Parathyroid adenoma (tissue), 2 donors: ENCODE measurements around the gene GATB.

Source experiments
- H2AFZ ChIP-seq: fragments of 300-600 bp; sonication (generic); one replicate; pipeline ENCODE4 v1.7.0; 2017; ENCODE audit warnings: antibody characterized with exemption, mild to moderate bottlenecking
- H3K27ac ChIP-seq: fragments of 300-600 bp; sonication (generic); one replicate; pipeline ENCODE4 v1.7.0; 2017
- H3K27me3 ChIP-seq: fragments of 300-600 bp; sonication (generic); one replicate; pipeline ENCODE4 v1.7.0; 2017; ENCODE audit warnings: low read length; ENCODE audit not compliant: control insufficient read depth, insufficient read depth
- H3K36me3 ChIP-seq: fragments of 300-600 bp; sonication (generic); one replicate; pipeline ENCODE4 v1.7.0; 2017; ENCODE audit warnings: low read length; ENCODE audit not compliant: control insufficient read depth, insufficient read depth
- H3K4me1 ChIP-seq: fragments of 300-600 bp; sonication (generic); one replicate; pipeline ENCODE4 v1.7.0; 2017; ENCODE audit warnings: control low read depth
- H3K4me2 ChIP-seq: fragments of 300-600 bp; sonication (generic); one replicate; pipeline ENCODE4 v1.7.0; 2017; ENCODE audit warnings: low read length
- H3K4me3 ChIP-seq: fragments of 300-600 bp; sonication (generic); one replicate; pipeline ENCODE4 v1.7.0; 2017; ENCODE audit warnings: low read depth, low read length
- H3K79me2 ChIP-seq: fragments of 300-600 bp; sonication (generic); one replicate; pipeline ENCODE4 v1.7.0; 2017; ENCODE audit warnings: control low read depth
- H3K9ac ChIP-seq: fragments of 300-600 bp; sonication (generic); one replicate; pipeline ENCODE4 v1.7.0; 2017; ENCODE audit warnings: mild to moderate bottlenecking
- H3K9me3 ChIP-seq: fragments of 300-600 bp; sonication (generic); one replicate; pipeline ENCODE4 v1.7.0; 2017; ENCODE audit warnings: low read length; ENCODE audit not compliant: control insufficient read depth
- TF ChIP-seq, protein P1 (sequence below): fragments of 300-600 bp; sonication (generic); IDR thresholded peaks from one replicate; pipeline ENCODE4 v1.7.0; 2017; ENCODE audit warnings: antibody characterized with exemption, mild to moderate bottlenecking
- donor health status: primary hyperparathyroidism.

GATB gene

DNA sequence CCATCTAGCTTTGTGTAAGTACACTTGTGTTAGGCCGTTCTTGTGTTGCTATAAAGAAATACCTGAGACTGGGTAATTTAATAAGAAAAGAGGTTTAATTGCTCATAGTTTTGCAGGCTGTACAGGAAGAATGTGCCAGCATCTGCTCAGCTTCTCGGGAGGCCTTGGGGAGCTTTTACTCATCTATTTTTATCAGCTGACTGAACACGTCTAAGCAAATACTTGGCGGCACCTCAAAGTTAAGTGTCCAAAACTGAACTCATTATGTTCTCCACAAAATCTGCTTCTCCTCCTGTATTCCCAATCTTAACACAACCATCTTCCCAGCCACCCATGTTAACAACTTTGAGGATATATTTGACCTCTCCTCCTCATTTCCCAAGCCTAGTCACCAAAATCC is 42.4 kb upstream of the GATB start:
- TF ChIP-seq, protein P1, sequence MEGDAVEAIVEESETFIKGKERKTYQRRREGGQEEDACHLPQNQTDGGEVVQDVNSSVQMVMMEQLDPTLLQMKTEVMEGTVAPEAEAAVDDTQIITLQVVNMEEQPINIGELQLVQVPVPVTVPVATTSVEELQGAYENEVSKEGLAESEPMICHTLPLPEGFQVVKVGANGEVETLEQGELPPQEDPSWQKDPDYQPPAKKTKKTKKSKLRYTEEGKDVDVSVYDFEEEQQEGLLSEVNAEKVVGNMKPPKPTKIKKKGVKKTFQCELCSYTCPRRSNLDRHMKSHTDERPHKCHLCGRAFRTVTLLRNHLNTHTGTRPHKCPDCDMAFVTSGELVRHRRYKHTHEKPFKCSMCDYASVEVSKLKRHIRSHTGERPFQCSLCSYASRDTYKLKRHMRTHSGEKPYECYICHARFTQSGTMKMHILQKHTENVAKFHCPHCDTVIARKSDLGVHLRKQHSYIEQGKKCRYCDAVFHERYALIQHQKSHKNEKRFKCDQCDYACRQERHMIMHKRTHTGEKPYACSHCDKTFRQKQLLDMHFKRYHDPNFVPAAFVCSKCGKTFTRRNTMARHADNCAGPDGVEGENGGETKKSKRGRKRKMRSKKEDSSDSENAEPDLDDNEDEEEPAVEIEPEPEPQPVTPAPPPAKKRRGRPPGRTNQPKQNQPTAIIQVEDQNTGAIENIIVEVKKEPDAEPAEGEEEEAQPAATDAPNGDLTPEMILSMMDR = no peak
- no peaks in the 10 kb centered on the region for H3K9me3 ChIP-seq
- no peak overlapping the region for H3K4me3 ChIP-seq
- no peak overlapping the region for H3K9ac ChIP-seq
- no peak overlapping the region for H2AFZ ChIP-seq
- H3K36me3 ChIP-seq = no peaks in the 10 kb centered on the region
- H3K27me3 ChIP-seq = no peaks in the 10 kb centered on the region
- H3K4me1 ChIP-seq = no peaks in the 10 kb centered on the region
- H3K4me2 ChIP-seq = no peak overlapping the region
- H3K79me2 ChIP-seq = no peaks in the 10 kb centered on the region
- H3K27ac ChIP-seq = no peak overlapping the region

DNA sequence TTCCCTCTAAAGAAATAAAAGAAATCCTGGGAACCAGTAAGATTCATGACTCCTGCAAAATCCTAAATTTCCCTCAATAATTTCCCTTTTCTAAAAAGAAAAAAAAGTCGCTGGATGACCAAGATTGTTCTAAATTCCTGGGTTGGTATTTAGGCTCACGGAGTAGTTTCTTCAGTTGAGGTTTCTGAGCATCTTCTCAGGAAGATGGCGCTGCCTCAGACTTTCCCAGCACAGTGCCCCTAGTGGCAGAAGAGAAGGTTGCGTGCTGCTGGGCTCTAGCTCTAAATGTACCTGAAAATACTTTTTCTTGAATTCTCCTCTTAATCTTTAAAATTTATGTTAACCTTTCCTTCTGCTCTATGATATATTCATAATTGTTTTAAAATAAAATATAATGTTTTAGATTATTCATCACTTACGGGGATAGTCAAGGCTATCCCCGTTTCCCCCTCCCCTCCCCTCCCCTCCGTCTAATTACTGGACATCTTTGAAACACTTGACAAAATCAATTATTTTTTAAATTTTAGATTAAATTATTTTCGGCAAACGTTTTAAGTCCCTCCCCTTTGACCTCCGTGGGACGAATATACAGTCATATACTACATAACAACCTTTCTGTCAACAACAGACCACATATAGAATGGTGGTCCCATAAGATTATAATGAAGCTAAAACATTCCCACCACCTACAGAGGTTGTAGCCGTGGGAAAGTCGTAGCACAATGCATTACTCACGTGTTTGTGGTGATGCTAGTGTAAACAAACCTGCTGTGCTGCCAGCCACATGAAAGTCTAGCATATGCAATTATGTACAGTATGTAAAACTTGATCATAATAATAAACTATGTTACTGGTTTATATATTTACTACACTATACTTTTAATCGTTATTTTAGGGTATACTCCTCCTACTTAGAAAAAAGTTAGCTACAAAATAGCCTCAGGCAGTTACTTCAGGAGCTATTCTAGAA is 41.0 kb upstream of the GATB start:
- Histone ChIP-seq H3K27ac (no peak overlapping the region), H3K4me1 (no peaks in the 10 kb centered on the region), H3K4me2 (no peak overlapping the region), H2AFZ (no peak overlapping the region), H3K4me3 (no peak overlapping the region), H3K27me3 (no peaks in the 10 kb centered on the region), H3K79me2 (no peaks in the 10 kb centered on the region), H3K9ac (no peak overlapping the region), H3K36me3 (no peaks in the 10 kb centered on the region), H3K9me3 (no peaks in the 10 kb centered on the region)
- TF ChIP-seq, protein P1 = peak; percentile 52

DNA sequence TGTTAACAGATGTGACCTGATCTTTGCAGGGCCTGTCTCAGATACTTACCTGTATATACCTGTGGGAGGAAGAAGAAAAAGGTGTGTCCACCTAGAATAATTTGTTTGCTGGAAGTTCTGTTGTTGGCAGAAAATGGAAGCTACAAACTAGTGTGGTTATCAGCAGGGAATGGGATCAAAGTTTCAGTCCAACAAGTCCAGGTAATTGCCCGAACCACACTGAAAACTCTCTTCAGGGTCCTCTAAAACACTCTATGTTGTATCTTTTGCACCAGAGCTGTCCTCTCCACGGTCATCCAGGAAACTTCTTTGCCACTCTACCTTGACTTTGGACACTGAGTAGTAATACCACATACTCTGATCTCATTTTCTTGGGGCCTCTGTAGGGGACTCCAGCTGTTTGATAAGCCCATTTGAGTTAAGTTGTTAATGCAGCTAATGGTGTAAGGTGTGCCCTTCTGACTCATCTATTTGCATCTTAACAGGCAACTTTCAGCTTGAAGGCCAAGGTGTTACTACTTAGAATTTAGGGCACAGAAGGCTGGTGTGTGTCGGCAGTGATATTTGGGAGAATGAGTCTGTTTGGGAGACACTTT is 38.7 kb upstream of the GATB start:
- no peak overlapping the region for H3K4me2 ChIP-seq
- no peak overlapping the region for H3K4me3 ChIP-seq
- no peaks in the 10 kb centered on the region for H3K4me1 ChIP-seq
- H3K27ac ChIP-seq = no peak overlapping the region
- H3K36me3 ChIP-seq = no peaks in the 10 kb centered on the region
- no peak overlapping the region for H3K9ac ChIP-seq
- no peaks in the 10 kb centered on the region for H3K9me3 ChIP-seq
- H2AFZ ChIP-seq = no peak overlapping the region
- no peaks in the 10 kb centered on the region for H3K79me2 ChIP-seq
- no peaks in the 10 kb centered on the region for H3K27me3 ChIP-seq
- TF ChIP-seq, protein P1 = no peak

GRCh38 chr4:151798678-151799416 is 38.0 kb upstream of the GATB start:
- no peak overlapping the region for H3K27ac ChIP-seq
- H3K9me3 ChIP-seq = no peaks in the 10 kb centered on the region
- no peak overlapping the region for H3K4me2 ChIP-seq
- no peak overlapping the region for H2AFZ ChIP-seq
- no peaks in the 10 kb centered on the region for H3K4me1 ChIP-seq
- H3K36me3 ChIP-seq = no peaks in the 10 kb centered on the region
- H3K9ac ChIP-seq = no peak overlapping the region
- H3K27me3 ChIP-seq = no peaks in the 10 kb centered on the region
- H3K79me2 ChIP-seq = no peaks in the 10 kb centered on the region
- TF ChIP-seq, protein P1 = no peak
- H3K4me3 ChIP-seq = no peak overlapping the region
